Breast epithelium (tissue), 3 donors: ENCODE results near the gene SHLD1.
A peak's percentile ranks its signal among the peaks of the same experiment; 100 is the strongest.

Experiments used
- CTCF ChIP-seq, 3 donors: fragments of 450-650 bp; IDR thresholded peaks; one replicate each; pipeline ENCODE4 v1.5.1; 2016 to 2017; ENCODE audit warnings: antibody characterized with exemption in 3 of 3, mild to moderate bottlenecking in 3 of 3, moderate library complexity in 3 of 3
- POLR2A ChIP-seq: fragments of 450-650 bp; IDR thresholded peaks from one replicate; pipeline ENCODE4 v1.6.1; 2016; ENCODE audit warnings: antibody characterized with exemption, mild to moderate bottlenecking, moderate library complexity
- POLR2AphosphoS5 ChIP-seq, 3 donors: sonication (generic); formaldehyde crosslinking; IDR thresholded peaks; one replicate each; pipeline ENCODE4 v1.6.1; 2017; ENCODE audit warnings: antibody characterized with exemption in 3 of 3

- TF ChIP-seq POLR2AphosphoS5 (IDR thresholded peaks at IDR 0.05) = peak; percentile 53 to 80 (median 53)
- no peak for TF ChIP-seq CTCF (IDR thresholded peaks at IDR 0.05)
- TF ChIP-seq POLR2A = no peak
These were observed at the start of gene SHLD1 for GRCh38 chr20:5749952-5750779.
